ENCODE measurements around the gene TMEM237. TPM values are rescaled to one million over a fixed set of nuclear protein-coding genes. Genes with fewer than 3 reads are reported as not detected.

Gene TMEM237
- total RNA-seq, 1 donor from 2014 or later, result 55.3 TPM

DNA sequence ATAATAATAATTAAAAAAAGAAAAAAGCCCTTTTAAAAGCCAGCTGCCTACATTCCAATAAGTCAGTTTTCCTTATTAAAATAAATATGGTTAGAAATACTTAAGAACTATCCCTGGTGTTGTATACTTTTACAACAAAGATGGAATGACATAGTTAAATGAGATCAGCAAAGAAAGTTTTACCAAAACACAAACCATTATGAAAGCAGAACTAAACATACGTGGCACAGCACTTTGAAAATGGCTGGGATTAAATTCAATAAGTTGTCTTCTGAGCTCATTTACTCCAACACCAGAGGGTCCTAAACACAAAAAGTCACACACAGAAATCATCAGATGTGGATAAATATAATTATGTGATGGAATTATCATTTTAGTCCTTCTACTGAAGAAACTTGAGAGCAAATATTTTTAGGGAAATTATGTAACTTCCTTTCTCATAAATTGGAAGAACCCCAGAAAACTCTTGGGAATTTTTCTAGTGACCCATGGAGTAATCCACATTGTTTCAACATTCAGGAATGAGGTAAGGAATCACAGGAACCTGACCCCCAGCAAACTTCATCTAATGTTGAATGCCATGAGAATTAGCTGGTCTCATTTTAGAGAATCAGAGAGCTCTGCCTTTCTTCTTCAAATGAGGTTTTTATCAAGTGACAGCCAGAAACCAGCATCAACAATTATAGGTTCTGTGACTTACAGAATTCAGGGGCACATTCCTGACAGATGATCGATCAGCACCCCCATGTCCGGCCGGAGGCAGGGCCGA is 11.5 kb upstream of the TMEM237 start:
- H3K27me3 Mint-ChIP-seq, result peaks cover 3% of the 10 kb centered on the region
- TF ChIP-seq, protein P1, sequence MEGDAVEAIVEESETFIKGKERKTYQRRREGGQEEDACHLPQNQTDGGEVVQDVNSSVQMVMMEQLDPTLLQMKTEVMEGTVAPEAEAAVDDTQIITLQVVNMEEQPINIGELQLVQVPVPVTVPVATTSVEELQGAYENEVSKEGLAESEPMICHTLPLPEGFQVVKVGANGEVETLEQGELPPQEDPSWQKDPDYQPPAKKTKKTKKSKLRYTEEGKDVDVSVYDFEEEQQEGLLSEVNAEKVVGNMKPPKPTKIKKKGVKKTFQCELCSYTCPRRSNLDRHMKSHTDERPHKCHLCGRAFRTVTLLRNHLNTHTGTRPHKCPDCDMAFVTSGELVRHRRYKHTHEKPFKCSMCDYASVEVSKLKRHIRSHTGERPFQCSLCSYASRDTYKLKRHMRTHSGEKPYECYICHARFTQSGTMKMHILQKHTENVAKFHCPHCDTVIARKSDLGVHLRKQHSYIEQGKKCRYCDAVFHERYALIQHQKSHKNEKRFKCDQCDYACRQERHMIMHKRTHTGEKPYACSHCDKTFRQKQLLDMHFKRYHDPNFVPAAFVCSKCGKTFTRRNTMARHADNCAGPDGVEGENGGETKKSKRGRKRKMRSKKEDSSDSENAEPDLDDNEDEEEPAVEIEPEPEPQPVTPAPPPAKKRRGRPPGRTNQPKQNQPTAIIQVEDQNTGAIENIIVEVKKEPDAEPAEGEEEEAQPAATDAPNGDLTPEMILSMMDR (IDR thresholded peaks at IDR 0.05; ENCODE audit: unreplicated experiment), result no peak
- H3K27ac Mint-ChIP-seq, result no peak overlapping the region
- H3K4me1 Mint-ChIP-seq (ENCODE audit: low read depth), result peaks cover 2% of the 10 kb centered on the region
- DNase-seq (ENCODE audit: low spot score, unreplicated experiment), result no peak
- no peaks in the 10 kb centered on the region for H3K9me3 Mint-ChIP-seq (ENCODE audit: low read depth)
- H3K4me3 Mint-ChIP-seq (ENCODE audit: low read depth), result no peak overlapping the region
- H3K36me3 Mint-ChIP-seq (ENCODE audit: insufficient read depth), result no peaks in the 10 kb centered on the region

DNA sequence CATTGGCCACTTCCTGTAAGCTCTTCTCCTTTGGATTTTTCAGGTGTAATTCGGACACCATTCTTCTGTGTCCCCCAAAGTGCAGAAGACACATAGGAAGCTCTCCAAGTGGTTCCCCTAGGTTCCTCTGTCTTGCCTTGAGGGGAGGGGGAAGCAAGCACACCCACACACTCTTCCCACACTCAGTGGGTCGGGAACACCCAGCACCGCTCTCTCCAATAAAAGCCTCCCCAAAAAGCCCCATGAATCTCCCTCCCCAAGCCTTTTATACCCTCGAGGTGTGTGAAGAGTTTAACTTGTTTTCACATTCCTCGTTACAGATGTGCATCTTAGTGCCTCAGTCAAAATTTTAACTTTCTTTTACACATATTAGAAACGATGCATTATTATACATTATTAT is 9.9 kb upstream of the TMEM237 start:
- Mint-ChIP-seq H3K4me1 (ENCODE audit: low read depth) (peaks cover 2% of the 10 kb centered on the region), H3K9me3 (ENCODE audit: low read depth) (no peaks in the 10 kb centered on the region), H3K27ac (no peak overlapping the region), H3K27me3 (peaks cover 3% of the 10 kb centered on the region), H3K36me3 (ENCODE audit: insufficient read depth) (no peaks in the 10 kb centered on the region), H3K4me3 (ENCODE audit: low read depth) (no peak overlapping the region)
- TF ChIP-seq, protein P1 (IDR thresholded peaks at IDR 0.05; ENCODE audit: unreplicated experiment), result no peak
- no peak for DNase-seq (ENCODE audit: low spot score, unreplicated experiment)

DNA sequence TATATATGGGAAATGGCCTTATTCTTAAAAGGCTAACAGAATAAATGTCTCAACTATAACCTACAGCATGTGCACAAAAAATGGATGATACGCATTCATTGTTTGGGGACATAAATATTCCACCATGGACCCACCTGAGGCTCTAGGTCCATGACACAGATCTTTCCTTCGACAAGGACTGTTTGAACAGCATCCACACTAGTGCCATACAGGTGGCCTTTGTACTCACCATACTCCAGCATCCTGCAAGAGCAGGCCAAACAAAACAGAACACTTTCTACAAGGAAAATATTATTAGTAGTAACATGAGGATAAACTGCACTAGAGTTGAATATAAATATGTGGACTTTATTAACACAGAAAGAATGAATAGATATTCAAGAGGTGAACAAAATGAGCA is 6.1 kb upstream of the TMEM237 start:
- H3K36me3 Mint-ChIP-seq (ENCODE audit: insufficient read depth), result no peaks in the 10 kb centered on the region
- no peak overlapping the region for H3K4me3 Mint-ChIP-seq (ENCODE audit: low read depth)
- no peaks in the 10 kb centered on the region for H3K4me1 Mint-ChIP-seq (ENCODE audit: low read depth)
- H3K27ac Mint-ChIP-seq, result no peak overlapping the region
- H3K27me3 Mint-ChIP-seq, result no peaks in the 10 kb centered on the region
- H3K9me3 Mint-ChIP-seq (ENCODE audit: low read depth), result no peaks in the 10 kb centered on the region
- TF ChIP-seq, protein P1 (IDR thresholded peaks at IDR 0.05; ENCODE audit: unreplicated experiment), result no peak
- no peak for DNase-seq (ENCODE audit: low spot score, unreplicated experiment)

DNA sequence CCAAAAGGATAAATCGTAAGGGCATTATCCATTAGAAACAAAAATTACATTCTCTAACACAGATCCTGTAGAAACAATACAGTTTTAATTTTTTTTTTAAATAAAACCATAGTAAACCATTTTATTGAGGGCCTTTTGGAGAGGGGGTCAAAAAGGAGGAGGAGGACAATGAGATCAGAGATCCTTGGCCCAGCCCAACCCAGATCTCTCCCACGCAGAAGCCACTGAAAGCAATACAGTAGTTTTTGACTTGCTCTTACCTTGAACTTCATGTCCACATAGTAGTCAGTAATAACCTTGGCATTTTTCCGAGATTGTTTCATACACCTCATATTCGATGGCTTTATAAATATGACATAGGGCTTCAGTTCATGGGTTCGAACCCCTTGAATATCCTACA is 4.1 kb upstream of the TMEM237 start:
- no peak for DNase-seq (ENCODE audit: low spot score, unreplicated experiment)
- H3K36me3 Mint-ChIP-seq (ENCODE audit: insufficient read depth), result no peaks in the 10 kb centered on the region

DNA sequence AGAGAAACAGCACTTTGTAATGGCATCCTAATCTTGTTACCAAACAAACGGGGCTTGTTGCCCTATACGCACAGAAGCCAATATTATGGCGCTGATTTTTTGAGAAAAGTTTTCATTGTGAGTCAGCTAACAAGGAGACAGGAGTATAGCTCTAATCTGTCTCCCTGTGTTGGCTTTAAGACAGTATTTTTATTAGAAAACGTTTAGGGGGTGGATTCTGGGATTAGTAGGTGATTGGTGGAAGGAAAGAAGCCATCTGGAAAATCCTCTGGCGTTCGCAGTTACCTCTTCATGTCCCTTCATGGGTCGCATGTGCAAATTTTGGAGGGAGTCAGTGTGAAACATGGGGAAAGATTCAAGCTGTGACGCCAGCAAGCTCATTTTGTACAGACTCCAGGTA is 698 bp upstream of the TMEM237 start:
- Mint-ChIP-seq H3K27ac (peak overlapping the region; percentile 78), H3K4me3 (ENCODE audit: low read depth) (peak overlapping the region; percentile 98), H3K4me1 (ENCODE audit: low read depth) (peaks cover 15% of the 10 kb centered on the region), H3K36me3 (ENCODE audit: insufficient read depth) (no peaks in the 10 kb centered on the region), H3K27me3 (no peaks in the 10 kb centered on the region), H3K9me3 (ENCODE audit: low read depth) (no peaks in the 10 kb centered on the region)
- no peak for DNase-seq (ENCODE audit: low spot score, unreplicated experiment)
- TF ChIP-seq, protein P1 (IDR thresholded peaks at IDR 0.05; ENCODE audit: unreplicated experiment), result no peak

More for the DNA sequence above, 4.1 kb upstream of the TMEM237 start:
- Mint-ChIP-seq H3K27ac (no peak overlapping the region), H3K27me3 (no peaks in the 10 kb centered on the region), H3K4me3 (ENCODE audit: low read depth) (no peak overlapping the region), H3K4me1 (ENCODE audit: low read depth) (peaks cover 9% of the 10 kb centered on the region), H3K9me3 (ENCODE audit: low read depth) (no peaks in the 10 kb centered on the region)
- TF ChIP-seq, protein P1 (IDR thresholded peaks at IDR 0.05; ENCODE audit: unreplicated experiment), result no peak

Measured in progenitor cell of endocrine pancreas (in vitro differentiated cells).